ENCODE measurements around the gene CYP2W1. TPM values are rescaled to one million over a fixed set of nuclear protein-coding genes. Genes with fewer than 3 reads are reported as not detected.

CYP2W1 gene
- total and polyA plus RNA-seq, 10 of the 15 experiments (the other 5 are each of a cell fraction or from before 2014, with no cell fraction given), result not detected

- no peak for TF ChIP-seq STAT3 (IDR thresholded peaks at IDR 0.05; ENCODE audit: low read depth, low read length)
- no peak for TF ChIP-seq YBX1 (IDR thresholded peaks at IDR 0.05)
- no peak for TF ChIP-seq MAX (IDR thresholded peaks at IDR 0.05; ENCODE audit: low read depth, low read length)
- TF ChIP-seq FOXM1 (IDR thresholded peaks at IDR 0.05; ENCODE audit: low read depth, low read length), result no peak
These were observed at the start of gene CYP2W1 (continued) for GRCh38 chr7:983004-983615.

- ChIA-PET CTCF (no interaction called here), POLR2A (interaction anchor here (1.2 kb wide), 1 partner anchor 10 kb away, joined by 3 read pairs; no protein-coding TSS in a partner anchor), SMC1A (ENCODE audit: uncharacterized antibody, unreplicated experiment) (no interaction called here), RAD21 (ENCODE audit: unreplicated experiment) (no interaction called here)
- Histone ChIP-seq H3K4me1 (ENCODE audit: control insufficient read depth, insufficient read depth, low read length) (peaks cover 21% of the 10 kb centered on the region), H3K79me2 (ENCODE audit: control insufficient read depth, insufficient read depth, low read length) (peaks cover 1% of the 10 kb centered on the region; the same call in 1 of the 2 replicates), H3K4me3 (no peak overlapping the region), H3K4me2 (ENCODE audit: control insufficient read depth, insufficient read depth) (no peak overlapping the region), H3K27me3 (replicated peaks in 1 of 2; ENCODE audit: control insufficient read depth in 2 of 2, insufficient read depth in 2 of 2, low read length in 1 of 2) (no peaks in the 10 kb centered on the region), H3K9me3 (replicated peaks; ENCODE audit: control insufficient read depth, insufficient read depth, low read length) (no peaks in the 10 kb centered on the region; the same call in 1 of the 3 replicates), H3K27ac (ENCODE audit: control insufficient read depth, insufficient read depth) (no peak overlapping the region), H3K36me3 (ENCODE audit: control insufficient read depth in 2 of 2, insufficient read depth in 2 of 2, low read length in 1 of 2) (peaks cover 0 to 5% of the 10 kb centered on the region in 2 experiments; a peak in 3 of 4 replicates), H4K20me1 (ENCODE audit: control insufficient read depth, insufficient read depth) (no peaks in the 10 kb centered on the region), H3K9ac (ENCODE audit: control insufficient read depth, insufficient read depth, low read length) (no peak overlapping the region), H2AFZ (ENCODE audit: control insufficient read depth, low read depth, low read length) (no peak overlapping the region)
- 90% methylated on average over 34 of the region's 34 CpGs for WGBS (ENCODE audit: insufficient coverage, insufficient replicate concordance, low lambda C conversion rate, missing lambda C conversion rate)
- no TSS peak for BruUV-seq (replicated peaks)
- ATAC-seq (no peak), FAIRE-seq (no peak), DNase-seq (ENCODE audit: low read depth, low spot score) (no peak)
- in situ Hi-C loops (cut with MboI), result no loop called here
- intact Hi-C loops (cut with micrococcal nuclease; ENCODE audit: unreplicated experiment), result no loop called here
- TF ChIP-seq SMAD5 (IDR thresholded peaks at IDR 0.05; ENCODE audit: low read depth) (no peak), RB1 (IDR thresholded peaks at IDR 0.05; ENCODE audit: borderline replicate concordance) (no peak), STAT3 (IDR thresholded peaks at IDR 0.05; ENCODE audit: low read depth, low read length) (no peak), TCF3 (IDR thresholded peaks at IDR 0.05; ENCODE audit: borderline replicate concordance, insufficient read depth, low read depth, low read length) (no peak), EP300 (IDR thresholded peaks at IDR 0.05; ENCODE audit: borderline replicate concordance in 1 of 2, control insufficient read depth in 1 of 2, low read depth in 2 of 2, low read length in 2 of 2) (no peak), POU2F2 (IDR thresholded peaks at IDR 0.05; ENCODE audit: borderline replicate concordance, low read depth, low read length) (no peak), ZNF622 (IDR thresholded peaks at IDR 0.05) (no peak), ZBTB40 (IDR thresholded peaks at IDR 0.05; ENCODE audit: borderline replicate concordance) (no peak), CBX5 (IDR thresholded peaks at IDR 0.05; ENCODE audit: low read depth) (no peak), NR2C2 (IDR thresholded peaks at IDR 0.05; ENCODE audit: borderline replicate concordance, control insufficient read depth, insufficient read length, low read depth) (no peak), USF2 (IDR thresholded peaks at IDR 0.05; ENCODE audit: borderline replicate concordance, low read depth, low read length) (no peak)
These were observed 48.4 kb upstream of the CYP2W1 start for GRCh38 chr7:934469-935163.
